Fibroblast of villous mesenchyme (primary cell): ENCODE data around the gene S100A14. TPM values are rescaled to one million over a fixed set of nuclear protein-coding genes. Genes with fewer than 3 reads are reported as not detected.
A peak's percentile ranks its signal among the peaks of the same experiment; 100 is the strongest.
"Not testable (repeated sequence)": the region's sequence is repeated elsewhere in the genome, so short reads cannot be mapped to it uniquely, and the experiment has no call there.

ENCODE experiments used
- DNase-seq: peaks from one replicate; pipeline ENCODE4 v3.0.0-alpha.2; 2010; ENCODE audit warnings: low read depth
- H3K4me3 ChIP-seq: 2 replicates; pipeline ENCODE4 v1.5.1; 2011; ENCODE audit warnings: low read depth, mild to moderate bottlenecking, low read length
- CTCF ChIP-seq: IDR thresholded peaks from 2 replicates; pipeline ENCODE4 v1.5.1; 2012; ENCODE audit warnings: low read depth, mild to moderate bottlenecking, low read length; ENCODE audit not compliant: insufficient read depth
- total RNA-seq: library from RNA; depleted of rRNA; stranded (reverse); fragments of >200 nt; gene quantifications from 2 replicates; pipeline ENCODE4 v1.2.3, GENCODE V29; 2012

S100A14 gene
- total RNA-seq, 1 donor, result not detected

- TF ChIP-seq CTCF, result no peak
- DNase-seq, result no peak
- no peak overlapping the region for H3K4me3 ChIP-seq
Observed at GRCh38 chr1:153640861-153641260, 24.7 kb upstream of the S100A14 start.

GRCh38 chr1:153640213-153640612 lies 24.1 kb upstream of the S100A14 start:
- not testable (repeated sequence) for DNase-seq, H3K4me3 ChIP-seq

GRCh38 chr1:153639280-153639679 lies 23.2 kb upstream of the S100A14 start:
- H3K4me3 ChIP-seq, result no peak overlapping the region
- no peak for TF ChIP-seq CTCF
- no peak for DNase-seq

GRCh38 chr1:153638261-153638660 lies 22.1 kb upstream of the S100A14 start:
- no peak for DNase-seq
- TF ChIP-seq CTCF, result no peak
- H3K4me3 ChIP-seq, result no peak overlapping the region

GRCh38 chr1:153636312-153636711 lies 20.2 kb upstream of the S100A14 start:
- TF ChIP-seq CTCF, result no peak
- H3K4me3 ChIP-seq, result no peak overlapping the region
- no peak for DNase-seq

- DNase-seq, result no peak
- no peak for TF ChIP-seq CTCF
- H3K4me3 ChIP-seq, result peak overlapping the region; percentile 100
Observed at GRCh38 chr1:153635872-153636271, 19.7 kb upstream of the S100A14 start.

- no peak for TF ChIP-seq CTCF
- H3K4me3 ChIP-seq, result peak within 1 kb of the TSS; percentile 100
- DNase-seq, result peak; percentile 99
Observed at GRCh38 chr1:153633754-153634665, 17.9 kb upstream of the S100A14 start, which contains the start of gene CHTOP. TSS of gene CHTOP (plus strand) at chr1:153634066. CDS start at chr1:153636589, 2,523 bp downstream.
